DOHH2 (cell line): ENCODE measurements around the gene NEGR1.

Source experiments
- CTCF ChIP-seq: fragments of 200-600 bp; sonication (generic); IDR thresholded peaks from one replicate; pipeline ENCODE4 v1.5.1; 2014; ENCODE audit warnings: antibody characterized with exemption, mild to moderate bottlenecking, low read depth, low read length; ENCODE audit not compliant: poor library complexity, severe bottlenecking
- EZH2phosphoT487 ChIP-seq: fragments of 200-600 bp; sonication (generic); IDR thresholded peaks from 2 replicates; pipeline ENCODE4 v1.6.1; 2017; ENCODE audit warnings: borderline replicate concordance, mild to moderate bottlenecking, antibody characterized with exemption, low read length, moderate library complexity, mixed read lengths

DNA sequence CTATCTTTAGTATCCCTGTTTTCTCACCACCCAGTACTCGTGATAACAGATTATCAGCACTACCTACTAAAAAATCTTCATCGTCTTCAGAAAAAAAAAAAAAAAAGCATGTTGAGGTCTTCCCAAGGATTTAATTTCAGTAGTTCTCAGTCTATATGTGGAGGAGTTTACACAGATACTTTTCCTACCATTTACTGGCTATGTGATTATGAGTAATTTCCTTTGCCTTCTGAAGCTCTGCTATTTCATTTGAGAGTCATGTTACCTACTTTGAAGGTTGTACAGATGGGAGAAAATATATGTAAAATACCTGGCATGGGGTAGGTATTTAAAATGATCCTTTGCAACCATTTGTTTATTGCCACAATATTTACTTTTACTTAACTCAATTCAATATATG, 399.7 kb downstream of the NEGR1 start:
- TF ChIP-seq CTCF (no peak), EZH2phosphoT487 (no peak)
